ENCODE results near the gene NKD1. TPM values are rescaled to one million over a fixed set of nuclear protein-coding genes. Genes with fewer than 3 reads are reported as not detected.

The NKD1 gene
- total and polyA plus RNA-seq, 2 donors from 2014 or later, result 1.1 to 9.9 TPM

DNA sequence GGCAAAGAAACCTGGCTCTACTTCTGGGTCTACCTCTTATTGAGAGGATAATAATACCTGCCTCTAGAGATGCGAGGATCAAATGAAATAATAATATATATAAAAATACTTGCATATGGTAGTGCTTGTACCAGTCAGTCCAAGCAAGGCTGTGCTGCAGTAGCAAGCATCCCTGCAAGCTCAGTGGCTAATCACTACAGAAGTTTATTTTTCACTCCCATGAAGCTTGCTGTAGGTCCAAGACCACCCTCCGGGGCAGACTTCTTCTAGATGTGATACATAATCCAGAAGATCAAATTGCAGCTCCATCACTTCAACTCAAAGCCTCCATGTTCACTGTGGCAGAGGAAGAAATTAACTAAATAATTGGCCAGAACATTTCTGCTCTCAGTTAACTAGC lies 48.9 kb upstream of the NKD1 start:
- no peak overlapping the region for H3K9ac ChIP-seq (ENCODE audit: low read length in 3 of 3)
- intact Hi-C loops (cut with DNase I), result no loop called here

DNA sequence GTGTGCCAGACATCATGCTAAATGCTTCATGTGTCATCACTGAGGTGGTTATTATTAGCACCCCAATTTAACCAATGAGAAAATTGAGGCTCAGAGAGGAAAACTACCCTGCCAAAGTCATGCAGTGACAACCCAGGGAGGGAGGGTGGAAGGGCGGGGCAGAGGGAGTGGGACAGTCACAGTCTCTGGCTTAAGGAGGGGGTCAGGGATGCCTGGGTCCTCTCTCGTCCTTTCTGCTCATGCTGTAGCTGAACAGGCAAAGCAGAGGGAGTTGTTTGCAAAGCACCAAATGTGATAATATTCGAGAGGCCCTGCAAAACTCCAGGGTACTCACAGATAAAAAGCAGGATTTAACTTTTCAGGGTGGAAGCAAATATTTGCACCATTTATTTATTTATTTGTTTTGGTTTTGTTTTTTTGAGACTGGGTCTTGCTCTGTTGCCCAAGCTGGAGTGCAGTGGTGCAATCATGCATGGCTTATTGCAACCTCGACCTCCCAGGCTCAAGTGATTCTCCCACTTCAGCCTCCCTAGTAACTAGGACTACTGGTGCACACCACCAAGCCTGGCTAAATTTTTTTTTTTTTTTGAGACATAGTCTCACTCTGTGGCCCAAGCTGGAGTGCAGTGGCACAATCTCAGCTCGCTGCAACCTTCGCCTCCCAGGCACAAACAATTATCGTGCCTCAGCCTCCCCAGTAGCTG lies 47.9 kb upstream of the NKD1 start:
- intact Hi-C loops (cut with DNase I), result no loop called here
- H3K9ac ChIP-seq (ENCODE audit: low read length in 3 of 3), result no peak overlapping the region
- TF ChIP-seq, protein P1, sequence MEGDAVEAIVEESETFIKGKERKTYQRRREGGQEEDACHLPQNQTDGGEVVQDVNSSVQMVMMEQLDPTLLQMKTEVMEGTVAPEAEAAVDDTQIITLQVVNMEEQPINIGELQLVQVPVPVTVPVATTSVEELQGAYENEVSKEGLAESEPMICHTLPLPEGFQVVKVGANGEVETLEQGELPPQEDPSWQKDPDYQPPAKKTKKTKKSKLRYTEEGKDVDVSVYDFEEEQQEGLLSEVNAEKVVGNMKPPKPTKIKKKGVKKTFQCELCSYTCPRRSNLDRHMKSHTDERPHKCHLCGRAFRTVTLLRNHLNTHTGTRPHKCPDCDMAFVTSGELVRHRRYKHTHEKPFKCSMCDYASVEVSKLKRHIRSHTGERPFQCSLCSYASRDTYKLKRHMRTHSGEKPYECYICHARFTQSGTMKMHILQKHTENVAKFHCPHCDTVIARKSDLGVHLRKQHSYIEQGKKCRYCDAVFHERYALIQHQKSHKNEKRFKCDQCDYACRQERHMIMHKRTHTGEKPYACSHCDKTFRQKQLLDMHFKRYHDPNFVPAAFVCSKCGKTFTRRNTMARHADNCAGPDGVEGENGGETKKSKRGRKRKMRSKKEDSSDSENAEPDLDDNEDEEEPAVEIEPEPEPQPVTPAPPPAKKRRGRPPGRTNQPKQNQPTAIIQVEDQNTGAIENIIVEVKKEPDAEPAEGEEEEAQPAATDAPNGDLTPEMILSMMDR (IDR thresholded peaks at IDR 0.05; ENCODE audit: borderline replicate concordance, extremely low read depth, insufficient read depth), result no peak
- H3K36me3 ChIP-seq (ENCODE audit: control insufficient read depth in 2 of 3, insufficient read depth in 3 of 3, low read length in 3 of 3), result no peaks in the 10 kb centered on the region
- no peaks in the 10 kb centered on the region for H3K27me3 ChIP-seq (ENCODE audit: control insufficient read depth, insufficient read depth, low read length)
- H3K4me3 ChIP-seq (ENCODE audit: low read length in 3 of 3), result no peak overlapping the region
- FAIRE-seq (no peak), DNase-seq (no peak)
- no peak overlapping the region for H3K27ac ChIP-seq (ENCODE audit: low read depth in 2 of 2, low read length in 2 of 2)
- H3K4me1 ChIP-seq (ENCODE audit: control insufficient read depth in 2 of 3, insufficient read depth in 2 of 3, low read depth in 1 of 3, low read length in 3 of 3), result no peaks in the 10 kb centered on the region
- no peaks in the 10 kb centered on the region for H3K9me3 ChIP-seq (ENCODE audit: control insufficient read depth in 2 of 3, insufficient read depth in 1 of 3, low read length in 3 of 3)

More for the DNA sequence above, 48.9 kb upstream of the NKD1 start:
- Histone ChIP-seq H3K27ac (ENCODE audit: low read depth in 2 of 2, low read length in 2 of 2) (no peak overlapping the region), H3K36me3 (ENCODE audit: control insufficient read depth in 2 of 3, insufficient read depth in 3 of 3, low read length in 3 of 3) (no peaks in the 10 kb centered on the region), H3K27me3 (ENCODE audit: control insufficient read depth, insufficient read depth, low read length) (no peaks in the 10 kb centered on the region), H3K4me1 (ENCODE audit: control insufficient read depth in 2 of 3, insufficient read depth in 2 of 3, low read depth in 1 of 3, low read length in 3 of 3) (no peaks in the 10 kb centered on the region), H3K9me3 (ENCODE audit: control insufficient read depth in 2 of 3, insufficient read depth in 1 of 3, low read length in 3 of 3) (no peaks in the 10 kb centered on the region), H3K4me3 (ENCODE audit: low read length in 3 of 3) (no peak overlapping the region)
- FAIRE-seq (no peak), DNase-seq (no peak)
- TF ChIP-seq, protein P1 (IDR thresholded peaks at IDR 0.05; ENCODE audit: borderline replicate concordance, extremely low read depth, insufficient read depth), result no peak

DNA sequence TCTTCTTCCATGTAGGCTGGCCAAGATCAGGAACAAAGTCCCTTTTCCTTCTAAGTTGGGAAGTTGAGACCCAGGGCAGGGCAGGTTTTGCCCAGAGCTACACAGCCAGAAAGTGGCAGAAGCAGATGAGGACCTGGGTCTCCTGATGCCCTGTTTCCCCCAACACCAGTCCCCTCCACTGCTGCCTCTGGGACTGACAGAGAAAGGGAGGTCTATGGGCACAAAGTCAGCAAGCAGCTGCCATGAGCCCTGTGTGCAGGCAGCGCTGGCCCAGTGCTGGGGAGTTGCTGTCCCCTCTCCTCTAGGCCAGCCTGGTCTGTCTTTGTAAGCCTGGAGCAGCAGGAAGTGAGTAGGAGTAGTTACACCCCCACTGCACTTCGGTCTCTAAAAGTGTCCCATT lies 46.9 kb upstream of the NKD1 start:
- intact Hi-C loops (cut with DNase I), result no loop called here
- no peak for FAIRE-seq
- TF ChIP-seq, protein P1 (IDR thresholded peaks at IDR 0.05; ENCODE audit: borderline replicate concordance, extremely low read depth, insufficient read depth), result no peak

More for the DNA sequence above, 46.9 kb upstream of the NKD1 start:
- H3K4me3 ChIP-seq (ENCODE audit: low read length in 3 of 3), result no peak overlapping the region
- no peak overlapping the region for H3K9ac ChIP-seq (ENCODE audit: low read length in 3 of 3)
- H3K4me1 ChIP-seq (ENCODE audit: control insufficient read depth in 2 of 3, insufficient read depth in 2 of 3, low read depth in 1 of 3, low read length in 3 of 3), result no peaks in the 10 kb centered on the region
- no peaks in the 10 kb centered on the region for H3K36me3 ChIP-seq (ENCODE audit: control insufficient read depth in 2 of 3, insufficient read depth in 3 of 3, low read length in 3 of 3)
- no peak overlapping the region for H3K27ac ChIP-seq (ENCODE audit: low read depth in 2 of 2, low read length in 2 of 2)
- H3K9me3 ChIP-seq (ENCODE audit: control insufficient read depth in 2 of 3, insufficient read depth in 1 of 3, low read length in 3 of 3), result no peaks in the 10 kb centered on the region
- H3K27me3 ChIP-seq (ENCODE audit: control insufficient read depth, insufficient read depth, low read length), result no peaks in the 10 kb centered on the region
- DNase-seq, result no peak

Measured in kidney (tissue), 14 donors.